HL-60/S4 (cell line): ENCODE measurements around the gene PRDM15.

Experiments used
- in situ Hi-C: fragments of 300-500 bp; cut with MboI; formaldehyde crosslinking; loops from 2 replicates; pipeline ENCODE4 v1.14.3; 2022; ENCODE audit warnings: low sequenced_read_pairs

Gene PRDM15

DNA sequence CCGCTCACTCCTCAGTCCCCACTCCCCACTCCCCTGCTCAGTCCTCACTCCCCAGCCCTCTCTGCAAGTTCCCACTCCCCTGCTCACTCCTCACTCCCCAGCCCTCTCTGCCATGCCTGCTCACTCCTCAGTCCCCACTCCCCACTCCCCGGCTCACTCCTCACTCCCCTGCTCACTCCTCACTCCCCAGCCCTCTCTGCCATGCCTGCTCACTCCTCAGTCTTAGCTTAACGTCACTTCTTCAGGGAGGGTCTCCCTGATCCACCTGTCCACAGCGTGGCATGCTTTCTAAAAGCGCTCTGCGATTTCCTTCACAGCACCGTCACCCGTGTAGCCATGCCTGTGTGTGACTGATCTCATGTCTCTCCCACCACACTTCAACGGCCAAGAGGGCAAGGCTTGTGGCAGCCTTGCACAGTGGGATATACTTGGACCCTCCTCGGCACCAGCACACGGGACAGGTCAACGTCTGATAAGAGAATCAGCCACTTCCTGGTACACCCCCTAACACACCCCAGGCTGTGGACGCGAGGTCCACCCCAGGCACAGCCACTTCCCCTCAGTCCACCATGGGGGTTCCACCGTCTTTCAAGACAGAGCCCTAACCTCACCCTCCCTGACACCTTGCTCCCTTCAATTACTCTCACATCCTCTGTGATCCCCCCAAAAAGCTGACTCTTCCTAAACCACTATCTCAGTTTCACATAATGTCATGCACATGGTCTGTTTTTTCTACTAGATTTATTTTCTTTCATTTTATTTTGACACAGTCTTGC is 14.0 kb downstream of the PRDM15 start:
- in situ Hi-C loops: no loop called here

DNA sequence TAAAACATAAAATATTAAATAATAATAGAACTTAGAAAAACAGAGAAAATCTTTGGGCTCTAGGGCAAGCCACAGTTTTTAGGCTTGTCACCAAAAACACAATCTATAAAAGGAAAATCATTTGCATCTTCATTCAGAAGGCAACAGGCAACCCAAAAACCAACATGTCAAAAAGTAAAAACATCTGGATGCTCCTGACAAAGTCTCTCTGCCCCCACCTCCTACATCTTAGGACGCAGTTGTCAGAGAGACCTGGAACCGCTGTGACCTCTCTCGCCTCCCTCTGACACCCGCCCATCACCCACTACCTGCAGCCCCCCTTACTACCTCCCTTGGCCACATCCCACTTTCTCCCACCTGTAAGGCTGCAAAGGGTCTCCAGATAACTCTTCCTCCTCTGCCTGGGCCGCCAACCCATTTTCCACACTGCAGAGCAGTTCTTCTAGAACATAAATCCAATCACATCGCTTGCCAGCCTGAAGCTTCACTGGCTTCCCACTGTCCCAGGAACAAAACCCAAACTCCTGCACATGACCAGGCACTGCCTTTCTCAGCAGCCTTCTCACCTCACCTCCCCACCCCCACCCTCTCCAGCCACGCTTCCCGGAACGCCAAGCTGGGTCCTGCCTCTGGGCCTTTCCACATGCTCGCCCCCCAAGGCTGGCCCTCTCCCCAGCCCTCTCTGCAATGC is 14.7 kb downstream of the PRDM15 start:
- in situ Hi-C loops: no loop called here

DNA sequence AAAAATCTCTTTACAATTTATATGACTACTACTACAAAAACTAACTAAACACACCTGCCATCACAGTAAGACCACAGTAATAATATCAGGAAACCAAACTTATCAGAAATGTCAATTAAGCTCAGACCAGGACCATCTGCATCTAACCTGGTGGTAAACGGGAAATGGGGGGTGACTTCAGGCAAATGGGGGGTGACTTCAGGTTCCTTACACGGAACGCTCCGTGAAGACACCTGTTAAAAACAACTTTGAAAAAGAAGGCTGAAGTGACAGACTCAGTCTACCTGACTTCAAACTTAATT is 15.8 kb downstream of the PRDM15 start:
- in situ Hi-C loops: no loop called here

DNA sequence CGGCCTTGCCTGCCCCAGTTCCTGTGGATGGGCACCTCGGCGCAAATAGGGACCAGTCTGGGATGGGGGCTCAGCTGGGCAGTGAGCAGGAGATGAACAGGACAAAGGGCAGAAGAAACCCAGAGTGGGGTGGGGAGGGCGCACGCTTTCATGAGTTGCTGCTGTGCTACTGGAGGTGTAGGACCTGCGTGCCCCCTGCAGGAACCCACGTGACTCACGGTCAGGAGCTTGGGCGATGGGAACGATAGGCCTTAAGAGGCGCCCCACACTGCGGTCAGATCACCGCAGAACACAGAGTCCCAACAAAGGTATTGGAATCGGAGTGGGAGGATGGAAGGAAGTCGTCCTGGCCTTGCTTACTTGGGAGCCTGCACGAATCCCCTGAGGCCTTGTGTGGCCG is 17.2 kb downstream of the PRDM15 start:
- in situ Hi-C loops: no loop called here

DNA sequence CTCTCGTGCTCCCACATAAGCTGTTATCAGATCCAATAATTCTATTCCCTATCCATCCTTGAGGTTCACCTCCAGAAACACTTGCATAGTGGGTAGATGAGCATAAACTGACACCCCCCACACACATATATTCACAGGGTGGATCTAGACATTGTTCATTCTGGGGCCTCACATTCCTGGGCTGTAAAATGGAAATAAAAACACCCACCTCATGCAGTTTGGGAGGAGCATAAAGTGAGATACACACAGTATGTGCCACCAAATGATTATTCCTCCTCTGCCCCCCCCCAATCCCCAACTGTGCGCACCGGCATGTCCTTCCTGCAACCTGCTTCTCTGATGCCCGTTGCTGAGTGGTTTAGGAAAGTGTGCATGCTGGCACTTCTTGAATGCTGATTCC is 17.9 kb downstream of the PRDM15 start:
- in situ Hi-C loops: no loop called here

DNA sequence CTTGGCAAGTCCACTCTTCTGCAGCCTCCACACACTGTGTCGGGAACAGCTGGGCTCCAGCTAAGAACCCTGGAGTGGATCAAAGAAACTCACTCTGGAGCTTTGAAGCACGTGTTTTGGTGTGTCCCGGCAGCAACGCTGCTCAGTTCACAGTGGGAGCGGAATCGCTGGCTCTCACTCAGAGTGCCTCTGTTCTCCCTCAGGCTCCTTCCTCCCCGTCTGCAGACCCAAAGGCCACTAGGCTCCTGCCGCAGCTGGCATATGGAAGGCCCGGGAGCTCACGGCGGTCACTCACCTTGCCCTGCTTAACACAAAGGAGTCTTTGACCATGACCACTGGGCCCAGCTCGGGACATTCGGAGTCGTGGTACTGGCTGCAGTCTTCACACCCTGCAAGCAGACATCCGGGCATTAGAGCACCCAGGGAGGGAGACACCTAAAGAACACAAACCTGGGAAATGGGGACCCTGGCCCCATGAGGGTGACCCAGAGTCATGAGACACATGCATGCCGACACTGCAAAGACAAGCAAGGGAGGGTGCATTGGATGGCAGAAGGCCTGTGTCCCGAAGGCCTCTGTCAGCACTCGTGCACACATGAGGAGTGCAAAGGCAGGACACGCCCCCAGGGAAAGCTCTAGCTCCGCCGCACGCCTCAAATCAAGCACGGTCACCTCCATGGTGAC is 19.7 kb downstream of the PRDM15 start:
- in situ Hi-C loops: no loop called here

DNA sequence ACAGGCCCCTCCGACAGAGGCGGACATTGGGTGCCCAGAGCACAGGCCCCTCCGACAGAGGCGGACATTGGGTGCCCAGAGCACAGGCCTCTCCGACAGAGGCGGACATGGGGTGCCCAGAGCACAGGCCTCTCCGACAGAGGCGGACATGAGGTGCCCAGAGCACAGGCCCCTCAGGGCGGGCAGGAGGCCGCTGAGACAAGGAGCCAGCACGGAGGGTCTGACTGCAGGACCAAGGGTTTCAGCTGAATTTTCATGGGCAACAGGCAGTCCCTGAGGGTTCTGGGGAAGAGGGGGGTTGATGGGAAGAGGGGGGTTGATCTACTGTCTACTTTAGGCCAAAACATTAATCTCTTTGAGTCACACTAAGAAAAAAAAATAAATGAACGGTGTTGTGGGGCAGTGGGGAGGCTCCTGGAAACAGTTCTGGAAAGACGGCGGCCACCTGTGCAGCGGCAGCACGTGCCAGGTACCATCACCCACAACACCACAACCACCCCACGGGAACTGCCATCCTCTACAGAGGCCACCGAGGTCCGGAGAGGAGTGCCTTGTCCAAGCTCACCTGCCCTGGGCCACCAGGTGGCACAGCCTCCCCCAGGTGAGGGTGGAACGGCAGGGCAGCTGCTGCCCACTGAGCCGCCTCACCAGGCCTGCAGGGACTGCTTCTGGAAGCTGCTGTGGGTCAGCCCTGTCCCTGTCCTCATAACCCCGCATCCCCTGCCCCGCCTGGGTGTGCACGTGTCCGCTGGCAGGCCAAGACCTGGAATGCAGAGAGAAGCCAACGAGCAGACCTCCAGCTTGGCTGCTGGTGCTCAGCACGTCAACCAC is 20.5 kb downstream of the PRDM15 start:
- in situ Hi-C loops: no loop called here

DNA sequence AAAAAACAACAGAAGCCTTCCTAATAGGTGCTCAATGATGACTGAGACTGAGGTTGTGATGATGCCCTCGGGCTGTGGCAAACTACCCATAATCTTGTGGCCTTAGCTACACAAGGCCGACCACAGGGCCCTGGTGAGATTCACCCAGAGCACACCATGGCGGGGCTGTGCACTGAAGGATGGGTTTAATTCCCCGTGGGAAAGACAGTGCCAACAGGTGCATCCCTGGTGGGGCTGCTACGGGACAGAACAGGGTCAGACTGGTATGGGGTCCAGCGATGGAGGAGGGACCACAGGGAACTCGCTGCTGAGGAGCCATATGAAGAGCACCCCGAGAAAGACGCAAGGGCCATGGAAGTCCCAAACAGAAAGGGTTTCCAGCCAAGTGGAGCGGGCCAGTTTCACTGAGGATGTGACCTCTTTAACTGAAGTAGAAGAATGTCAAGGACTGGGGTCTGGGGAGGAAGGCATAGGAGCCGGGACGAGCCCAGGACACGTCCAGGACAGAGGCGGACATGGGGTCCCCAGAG is 21.3 kb downstream of the PRDM15 start:
- in situ Hi-C loops: no loop called here

DNA sequence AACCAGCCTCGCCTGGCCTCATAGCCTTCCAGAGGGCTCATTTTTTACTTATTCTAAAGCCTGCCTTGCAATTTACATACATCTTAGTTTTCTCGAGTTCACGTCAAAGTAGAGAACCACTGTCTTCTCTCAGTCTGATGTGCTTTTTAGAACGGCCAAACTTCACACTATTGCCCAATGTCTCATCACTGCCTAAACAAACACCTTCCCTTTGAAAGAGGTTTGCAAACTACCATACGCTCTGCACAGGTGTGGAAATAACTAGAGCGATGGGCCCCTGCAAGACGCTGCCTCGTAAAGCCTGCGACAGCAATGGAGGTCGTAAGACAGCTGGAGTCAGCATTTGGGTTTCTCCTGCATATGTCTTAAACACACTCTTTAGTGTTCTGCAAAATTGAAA is 22.6 kb downstream of the PRDM15 start:
- in situ Hi-C loops: no loop called here

DNA sequence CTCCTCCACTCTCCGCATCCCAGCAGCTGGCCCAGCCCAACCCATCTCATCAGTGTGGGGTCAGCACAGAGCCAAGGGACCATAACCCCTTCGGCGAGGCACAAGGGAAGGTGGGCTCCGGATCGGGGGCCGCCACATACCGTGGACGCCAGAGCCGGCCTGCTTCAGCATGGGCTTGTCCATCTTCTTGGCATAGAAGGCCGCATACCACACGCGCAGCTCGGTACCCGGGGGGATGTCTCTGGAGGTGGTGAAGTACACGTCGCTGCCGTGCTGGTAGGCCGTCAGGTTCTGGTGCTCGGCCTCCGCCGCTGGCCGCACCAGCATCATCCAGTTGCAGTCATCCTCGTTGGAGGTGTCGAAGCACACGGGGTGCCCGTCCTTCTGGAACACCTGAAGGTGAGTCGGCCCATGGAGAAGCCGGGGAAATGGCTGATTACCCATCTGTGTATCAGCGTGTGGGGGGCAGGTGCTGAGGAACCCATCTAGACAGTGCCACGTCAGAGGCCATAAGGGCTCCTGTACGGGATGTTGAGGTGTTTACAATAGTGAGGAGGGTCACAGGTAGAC is 24.6 kb downstream of the PRDM15 start:
- in situ Hi-C loops: no loop called here

DNA sequence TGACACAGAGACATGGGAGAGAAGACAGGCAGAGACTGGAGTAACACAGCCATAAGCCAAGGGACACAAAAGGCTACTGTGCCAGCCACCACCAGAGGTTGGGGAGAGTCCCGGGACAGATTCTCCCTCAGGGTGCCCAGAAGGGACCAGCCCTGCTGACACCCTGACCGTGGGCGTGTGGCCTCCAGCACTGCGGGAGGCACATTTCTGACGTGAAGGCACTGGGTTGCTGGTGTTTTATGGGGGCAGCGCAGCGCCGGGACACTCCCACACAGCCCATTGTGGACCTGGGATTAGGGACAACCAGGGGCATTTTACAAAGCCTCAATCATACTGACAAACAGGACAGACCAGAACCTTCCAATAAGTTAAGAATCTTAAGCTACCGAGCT is 26.2 kb downstream of the PRDM15 start:
- in situ Hi-C loops: no loop called here

DNA sequence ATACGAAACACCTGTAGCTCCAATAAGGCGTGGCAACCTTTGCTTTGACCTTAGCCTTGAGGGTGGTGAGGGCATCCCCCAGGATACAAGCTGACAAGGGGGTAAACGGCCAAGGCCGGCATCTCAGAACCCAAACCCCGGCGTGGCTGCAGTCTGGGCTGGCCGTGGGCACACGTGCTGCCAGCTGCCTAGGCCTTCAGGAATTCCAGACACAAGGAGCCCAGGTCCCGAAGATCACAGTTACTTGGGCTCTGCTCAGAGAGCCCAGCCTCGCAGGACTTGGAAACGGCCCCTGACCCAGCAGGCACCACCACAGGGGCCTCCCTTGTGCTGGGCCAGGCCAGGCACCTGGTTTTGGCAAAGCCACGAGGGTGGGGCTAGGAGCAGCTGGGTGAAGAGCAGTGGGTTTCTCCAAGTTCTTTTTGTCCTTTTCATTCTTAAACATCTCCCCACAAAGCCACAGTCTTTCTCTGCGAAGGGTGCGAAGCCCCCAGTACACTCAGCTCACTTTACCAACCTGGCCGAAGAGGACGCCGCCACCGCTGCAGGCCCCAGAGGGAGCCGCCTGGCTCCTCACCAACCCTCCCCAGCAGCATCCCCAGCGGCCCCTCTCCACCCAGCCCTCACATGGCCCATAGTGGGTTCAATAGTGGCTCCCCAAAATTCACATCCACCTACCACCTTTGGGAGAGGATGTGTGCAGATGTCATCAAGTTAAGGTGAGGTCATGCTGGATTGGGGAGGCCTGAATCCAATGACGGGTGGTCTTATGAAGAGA is 26.8 kb downstream of the PRDM15 start:
- in situ Hi-C loops: no loop called here

DNA sequence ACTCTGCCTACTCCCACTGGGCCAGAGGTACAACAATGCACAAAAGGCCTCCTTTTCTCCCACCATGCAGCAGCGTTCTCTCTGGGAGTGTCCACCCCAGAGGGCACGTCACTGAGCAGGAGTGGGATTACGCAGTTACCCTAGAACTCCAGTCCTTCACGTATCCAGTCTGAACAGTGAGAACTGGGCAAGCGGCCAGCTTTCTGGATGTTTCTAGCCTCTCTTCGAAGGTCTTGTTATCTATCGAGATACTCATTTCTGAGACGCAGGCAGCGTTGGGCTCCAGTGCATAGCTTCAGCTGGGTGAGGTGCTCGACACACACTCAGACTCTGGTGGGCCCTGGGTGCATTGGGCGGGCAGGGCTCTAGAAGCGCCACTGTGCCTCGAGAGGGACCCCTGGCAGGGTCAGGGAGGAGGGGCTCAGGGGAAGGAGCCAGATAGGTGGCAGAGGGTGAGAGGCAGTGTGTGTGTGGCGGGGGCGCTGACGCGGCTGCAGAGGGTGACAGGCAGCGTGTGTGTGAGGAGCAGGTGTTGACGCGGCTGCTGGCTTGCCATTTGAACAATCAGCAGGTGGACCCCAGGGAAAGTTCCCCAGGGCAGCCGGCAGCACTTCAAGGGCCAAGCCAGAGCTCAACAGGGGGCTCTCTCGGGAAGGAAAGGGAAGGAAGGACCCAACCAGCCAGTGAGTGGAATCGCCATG is 27.9 kb downstream of the PRDM15 start:
- in situ Hi-C loops: no loop called here

DNA sequence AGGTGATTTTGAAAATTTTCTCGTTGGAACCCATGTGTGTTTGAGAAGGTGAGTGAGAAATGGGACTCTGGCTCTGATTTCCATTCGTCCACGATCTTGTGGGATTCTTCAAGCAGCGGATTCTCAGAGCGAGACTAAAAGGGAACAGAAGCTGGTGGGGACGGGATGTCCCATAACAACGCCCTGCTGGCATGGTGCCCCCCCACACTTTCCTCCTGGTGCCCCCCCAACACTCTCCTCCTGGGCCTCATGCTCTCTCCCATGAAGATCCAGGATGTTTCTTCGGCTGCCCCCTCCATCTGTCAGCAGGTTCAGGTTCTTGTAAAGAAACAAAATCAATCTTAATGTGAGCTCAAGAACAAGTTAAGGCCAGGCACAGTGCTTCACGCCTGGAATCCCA is 29.1 kb downstream of the PRDM15 start:
- in situ Hi-C loops: no loop called here

DNA sequence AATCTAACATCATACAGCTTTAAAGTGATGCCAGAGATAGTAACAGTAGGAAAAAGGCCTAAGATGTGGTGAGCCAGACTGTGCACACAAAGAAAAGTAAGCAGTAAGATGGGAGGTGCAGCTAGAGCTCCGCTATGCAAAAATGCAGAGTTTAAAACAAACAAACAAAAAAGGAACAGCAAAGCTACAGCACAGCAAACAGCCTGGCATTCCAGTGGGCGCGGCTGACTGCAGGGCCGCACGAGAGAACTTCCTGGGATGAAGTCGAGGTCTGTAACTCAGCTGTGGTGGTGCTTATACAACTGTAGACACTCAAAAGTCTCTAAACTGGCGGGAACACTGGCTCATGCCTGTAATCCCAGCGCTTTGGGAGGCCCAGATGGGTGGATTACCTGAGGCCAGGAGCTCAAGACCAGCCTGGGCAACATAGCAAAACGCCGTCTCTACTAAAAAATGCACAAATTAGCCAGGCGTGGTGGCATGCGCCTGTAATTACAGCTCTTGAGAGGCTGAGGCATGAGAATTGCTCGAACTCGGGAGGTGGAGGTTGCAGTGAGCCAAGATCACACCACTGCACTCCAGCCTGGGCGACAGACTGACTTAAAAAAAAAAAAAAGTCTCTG is 30.1 kb downstream of the PRDM15 start:
- in situ Hi-C loops: no loop called here

DNA sequence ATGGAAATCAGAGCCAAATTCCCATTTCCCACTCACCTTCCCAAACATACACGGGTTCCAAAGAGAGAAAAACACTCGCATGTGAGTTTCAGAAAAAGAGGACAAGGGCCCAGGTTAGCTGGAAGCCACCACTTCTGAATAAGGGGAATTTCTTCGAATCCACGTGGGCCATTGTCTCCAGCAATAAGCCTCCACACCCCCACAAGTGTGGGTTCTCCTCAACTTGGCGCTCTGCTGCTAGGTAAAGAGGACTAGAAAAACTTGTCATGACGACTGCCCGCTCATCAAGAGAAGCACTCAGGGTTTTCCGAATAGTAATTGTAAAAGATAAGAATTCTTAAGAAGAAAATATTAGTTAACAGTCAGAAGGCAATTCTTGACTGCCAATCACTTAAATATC is 30.6 kb downstream of the PRDM15 start:
- in situ Hi-C loops: no loop called here

DNA sequence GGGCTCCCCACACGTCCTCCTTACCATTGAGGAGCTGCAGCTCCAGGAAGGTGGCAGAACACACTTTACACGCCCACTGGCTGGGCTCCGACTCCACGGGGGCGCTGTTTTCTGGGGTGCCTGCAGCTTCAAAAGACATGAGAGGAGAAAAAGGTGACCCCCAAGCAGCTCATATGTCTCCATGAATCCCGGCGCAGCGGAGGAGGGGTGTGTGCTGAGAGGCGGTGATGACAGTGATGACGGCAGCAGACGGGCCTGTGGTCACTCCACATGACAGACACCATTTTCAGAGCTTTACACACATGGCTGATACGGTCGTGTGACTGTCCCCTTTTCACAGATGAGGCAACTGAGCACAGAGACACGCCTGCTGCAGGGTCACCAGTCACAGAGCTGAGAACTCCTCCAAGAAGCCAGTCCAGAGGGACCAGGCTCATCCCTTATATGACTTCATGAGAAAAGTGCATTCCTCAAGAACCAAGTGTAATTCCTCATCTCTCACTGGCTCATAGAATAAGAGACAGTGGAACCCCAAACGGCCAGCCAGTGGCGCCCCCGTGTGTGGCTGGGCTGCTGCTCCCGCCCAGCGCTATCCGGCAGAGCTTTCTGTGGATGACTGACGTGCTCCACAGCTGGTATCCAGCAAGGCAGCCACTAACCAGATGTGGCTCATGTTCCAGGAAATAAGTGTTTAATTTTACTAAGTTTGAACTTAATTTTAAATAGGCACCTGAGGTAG is 31.9 kb downstream of the PRDM15 start:
- in situ Hi-C loops: no loop called here

DNA sequence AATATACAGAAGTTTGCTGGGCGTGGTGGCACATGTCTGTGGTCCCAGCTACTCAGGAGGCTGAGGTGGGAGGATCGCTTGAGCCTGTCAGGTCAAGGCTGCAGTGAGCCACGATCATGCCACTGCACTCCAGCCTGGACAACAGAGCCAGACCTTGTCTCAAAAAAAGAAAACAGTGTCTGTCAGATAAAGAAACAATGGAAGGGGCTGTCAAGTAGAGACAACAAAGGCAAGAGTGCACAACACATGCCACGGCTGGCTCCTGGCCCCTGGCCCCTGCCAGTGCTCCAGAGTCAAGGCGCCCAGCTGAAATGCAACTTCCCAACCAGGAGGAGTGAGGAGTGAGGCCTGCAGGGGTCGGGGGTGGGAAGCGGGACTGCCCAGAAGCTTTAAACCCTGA is 32.6 kb downstream of the PRDM15 start:
- in situ Hi-C loops: no loop called here

DNA sequence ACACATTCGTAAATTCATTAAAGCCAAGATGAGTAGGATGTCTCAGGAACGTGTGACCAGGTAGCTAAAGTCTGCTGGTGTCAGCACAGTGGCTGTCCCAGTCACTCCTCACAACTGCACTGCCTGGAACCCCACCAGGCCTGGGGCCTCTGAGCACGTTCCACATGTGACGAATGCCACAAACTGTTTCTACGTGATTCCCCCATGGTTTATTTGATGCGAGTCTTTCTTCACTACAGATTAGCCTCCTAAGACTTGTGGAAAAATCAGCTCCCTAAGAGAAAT is 33.2 kb downstream of the PRDM15 start:
- in situ Hi-C loops: no loop called here
